Neural progenitor cell (in vitro differentiated cells): Measurements from ENCODE around the gene VPS33A.

Experiments used
- EZH2 ChIP-seq: fragments of 200-600 bp; sonication (generic); IDR thresholded peaks from 2 replicates; pipeline ENCODE4 v1.6.1; 2017; ENCODE audit warnings: antibody characterized with exemption, mild to moderate bottlenecking, moderate library complexity
- EZH2phosphoT487 ChIP-seq: fragments of 200-600 bp; sonication (generic); IDR thresholded peaks from 2 replicates; pipeline ENCODE4 v1.6.1; 2017; ENCODE audit warnings: antibody characterized with exemption
- TF ChIP-seq, protein P1 (sequence below): fragments of 200-600 bp; sonication (generic); IDR thresholded peaks from 2 replicates; pipeline ENCODE4 v1.5.1; 2017; ENCODE audit warnings: antibody characterized with exemption, mild to moderate bottlenecking

DNA sequence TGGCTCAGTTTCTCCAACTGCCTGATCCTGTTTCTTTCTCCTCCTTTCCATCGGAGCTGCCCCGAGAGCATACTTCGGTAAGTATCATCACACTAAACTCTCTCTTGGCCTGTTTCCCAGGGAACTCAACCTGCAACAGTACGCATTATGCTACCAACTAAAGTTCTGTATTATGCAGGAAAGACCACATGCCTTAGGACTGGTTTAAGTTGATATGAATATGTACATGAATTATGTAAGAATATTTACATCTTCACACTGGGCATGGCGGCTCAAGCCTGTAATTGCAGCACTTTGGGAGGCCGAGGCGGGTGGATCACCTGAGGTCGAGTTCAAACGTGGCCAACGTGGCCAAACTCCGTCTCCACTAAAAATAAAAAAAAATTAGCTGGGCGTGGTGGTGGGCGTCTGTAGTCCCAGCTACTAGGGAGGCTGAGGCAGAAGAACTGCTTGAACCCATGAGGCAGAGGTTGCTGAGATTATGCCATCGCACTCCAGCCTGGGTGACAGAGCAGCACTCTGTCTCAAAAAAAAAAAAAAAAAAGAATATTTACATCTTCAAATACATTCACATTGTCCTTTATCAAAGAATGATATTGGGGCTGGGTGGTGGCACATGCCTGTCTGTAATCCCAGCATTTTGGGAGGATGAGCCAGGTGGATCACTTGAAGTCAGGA is 31.9 kb upstream of the VPS33A start:
- TF ChIP-seq, protein P1, sequence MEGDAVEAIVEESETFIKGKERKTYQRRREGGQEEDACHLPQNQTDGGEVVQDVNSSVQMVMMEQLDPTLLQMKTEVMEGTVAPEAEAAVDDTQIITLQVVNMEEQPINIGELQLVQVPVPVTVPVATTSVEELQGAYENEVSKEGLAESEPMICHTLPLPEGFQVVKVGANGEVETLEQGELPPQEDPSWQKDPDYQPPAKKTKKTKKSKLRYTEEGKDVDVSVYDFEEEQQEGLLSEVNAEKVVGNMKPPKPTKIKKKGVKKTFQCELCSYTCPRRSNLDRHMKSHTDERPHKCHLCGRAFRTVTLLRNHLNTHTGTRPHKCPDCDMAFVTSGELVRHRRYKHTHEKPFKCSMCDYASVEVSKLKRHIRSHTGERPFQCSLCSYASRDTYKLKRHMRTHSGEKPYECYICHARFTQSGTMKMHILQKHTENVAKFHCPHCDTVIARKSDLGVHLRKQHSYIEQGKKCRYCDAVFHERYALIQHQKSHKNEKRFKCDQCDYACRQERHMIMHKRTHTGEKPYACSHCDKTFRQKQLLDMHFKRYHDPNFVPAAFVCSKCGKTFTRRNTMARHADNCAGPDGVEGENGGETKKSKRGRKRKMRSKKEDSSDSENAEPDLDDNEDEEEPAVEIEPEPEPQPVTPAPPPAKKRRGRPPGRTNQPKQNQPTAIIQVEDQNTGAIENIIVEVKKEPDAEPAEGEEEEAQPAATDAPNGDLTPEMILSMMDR, result no peak
- no peak for TF ChIP-seq EZH2
- TF ChIP-seq EZH2phosphoT487, result no peak
